Brain pericyte (primary cell): ENCODE results near the gene ORMDL3.
"Not testable (repeated sequence)": the region's sequence is repeated elsewhere in the genome, so short reads cannot be mapped to it uniquely, and the experiment has no call there.

ENCODE experiments used
- DNase-seq: peaks from one replicate; pipeline ENCODE4 v3.0.0-alpha.2; 2012; ENCODE audit warnings: low read depth, low spot score

The ORMDL3 gene

GRCh38 chr17:39949028-39949427 lies 21.6 kb upstream of the ORMDL3 start:
- no peak for DNase-seq

- not testable (repeated sequence) for DNase-seq
These were observed 21.1 kb upstream of the ORMDL3 start for GRCh38 chr17:39948489-39948828.

DNA sequence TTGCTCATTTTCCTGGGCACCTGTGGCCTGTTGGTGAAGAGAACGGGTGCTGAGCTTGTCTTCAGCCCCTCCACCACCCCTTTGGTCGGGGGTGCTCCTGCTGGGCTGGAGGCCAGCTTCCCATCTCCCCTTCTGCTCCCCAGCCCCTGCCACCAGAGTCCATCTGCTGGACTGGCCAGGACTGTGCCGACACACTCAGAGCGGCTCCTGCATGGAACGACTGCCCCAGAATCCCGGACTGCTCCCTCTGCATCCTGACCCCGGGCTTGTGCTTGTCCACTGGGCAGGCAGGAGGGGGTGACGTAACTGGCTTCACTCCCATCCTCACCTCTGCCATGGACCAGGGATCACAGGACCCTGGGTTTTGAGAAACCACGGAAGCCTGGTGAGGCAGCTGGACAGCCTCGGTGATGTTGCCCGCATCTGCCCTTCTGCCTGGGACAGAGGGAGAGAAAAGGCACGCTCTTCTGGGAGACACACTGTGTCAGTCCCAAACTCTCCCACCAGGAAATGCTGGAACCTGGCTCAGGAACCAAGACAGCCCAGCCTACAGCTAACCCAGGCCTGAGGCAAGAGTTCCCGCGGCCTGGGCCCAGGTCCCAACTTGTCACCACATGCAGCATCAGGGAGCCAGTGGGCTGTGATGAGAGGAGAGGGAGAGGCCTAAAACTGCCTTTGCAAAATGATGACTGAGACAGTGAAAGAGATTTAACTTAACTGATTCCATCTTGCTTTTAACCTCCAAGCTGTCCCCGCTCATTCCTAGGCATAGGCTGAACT lies 19.3 kb upstream of the ORMDL3 start:
- no peak for DNase-seq

DNA sequence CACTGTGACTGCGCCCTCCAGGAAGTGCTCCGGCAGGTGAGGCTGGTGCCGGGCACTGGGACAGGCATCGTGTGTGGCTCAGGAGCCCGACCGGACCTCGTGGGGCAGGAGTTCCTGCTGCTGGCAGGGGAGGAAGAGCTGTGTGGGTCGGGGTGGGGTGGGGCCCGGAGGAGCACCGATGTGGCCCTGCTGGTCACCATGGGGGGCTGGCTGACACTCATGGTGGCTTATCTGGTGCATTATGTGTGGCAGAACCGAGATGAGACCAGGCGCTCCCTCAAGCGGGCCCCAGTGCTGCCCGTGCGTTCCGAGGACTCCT lies 17.0 kb upstream of the ORMDL3 start:
- DNase-seq: no peak

DNA sequence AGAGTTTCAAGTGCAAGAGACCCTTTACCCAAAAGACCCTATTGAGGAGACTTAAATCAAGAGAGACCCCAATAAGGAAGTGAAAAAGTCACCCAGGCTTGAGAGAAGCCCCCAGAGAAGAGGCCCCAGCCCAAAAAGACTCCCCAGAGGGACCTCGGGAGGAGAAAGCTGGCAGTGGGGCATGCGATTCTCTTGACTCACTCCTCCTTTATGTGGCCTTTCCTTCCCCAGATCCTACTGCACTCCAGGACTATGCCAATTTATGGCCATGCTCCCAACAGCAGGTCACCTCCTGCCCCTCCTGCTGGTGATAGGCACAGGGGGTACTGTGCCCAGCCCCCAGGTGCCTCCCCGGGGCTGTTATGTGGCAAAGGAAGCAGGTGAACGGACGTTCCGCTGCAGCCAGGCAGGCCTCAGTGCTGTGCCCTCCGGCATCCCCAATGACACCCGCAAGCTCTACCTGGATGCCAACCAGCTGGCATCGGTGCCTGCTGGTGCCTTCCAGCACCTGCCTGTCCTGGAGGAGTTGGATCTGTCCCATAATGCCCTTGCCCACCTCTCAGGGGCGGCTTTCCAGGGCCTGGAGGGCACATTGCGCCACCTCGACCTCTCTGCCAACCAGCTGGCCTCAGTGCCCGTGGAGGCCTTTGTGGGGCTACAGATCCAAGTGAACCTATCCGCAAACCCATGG lies 16.4 kb upstream of the ORMDL3 start:
- DNase-seq: no peak

GRCh38 chr17:39939588-39940419 lies 12.4 kb upstream of the ORMDL3 start:
- no peak for DNase-seq

DNA sequence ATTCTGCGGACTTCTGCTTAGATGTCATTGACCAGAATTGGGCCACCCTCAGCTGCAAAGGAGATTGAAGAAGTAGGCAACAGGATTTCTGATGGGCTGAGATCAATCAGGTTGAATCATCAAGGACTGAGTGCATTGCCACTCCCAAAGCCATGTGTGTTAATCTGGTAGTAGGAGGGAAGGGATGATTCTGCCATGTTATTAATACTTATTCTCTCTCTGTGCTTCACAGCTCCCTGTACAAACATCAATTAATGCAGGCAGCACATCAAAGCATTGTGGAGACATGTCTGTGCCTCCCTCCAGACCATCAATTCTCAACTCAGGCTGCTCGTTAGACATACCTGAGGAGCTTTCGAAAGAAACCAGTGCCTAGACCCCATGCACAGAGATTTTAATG lies 11.7 kb upstream of the ORMDL3 start:
- no peak for DNase-seq

DNA sequence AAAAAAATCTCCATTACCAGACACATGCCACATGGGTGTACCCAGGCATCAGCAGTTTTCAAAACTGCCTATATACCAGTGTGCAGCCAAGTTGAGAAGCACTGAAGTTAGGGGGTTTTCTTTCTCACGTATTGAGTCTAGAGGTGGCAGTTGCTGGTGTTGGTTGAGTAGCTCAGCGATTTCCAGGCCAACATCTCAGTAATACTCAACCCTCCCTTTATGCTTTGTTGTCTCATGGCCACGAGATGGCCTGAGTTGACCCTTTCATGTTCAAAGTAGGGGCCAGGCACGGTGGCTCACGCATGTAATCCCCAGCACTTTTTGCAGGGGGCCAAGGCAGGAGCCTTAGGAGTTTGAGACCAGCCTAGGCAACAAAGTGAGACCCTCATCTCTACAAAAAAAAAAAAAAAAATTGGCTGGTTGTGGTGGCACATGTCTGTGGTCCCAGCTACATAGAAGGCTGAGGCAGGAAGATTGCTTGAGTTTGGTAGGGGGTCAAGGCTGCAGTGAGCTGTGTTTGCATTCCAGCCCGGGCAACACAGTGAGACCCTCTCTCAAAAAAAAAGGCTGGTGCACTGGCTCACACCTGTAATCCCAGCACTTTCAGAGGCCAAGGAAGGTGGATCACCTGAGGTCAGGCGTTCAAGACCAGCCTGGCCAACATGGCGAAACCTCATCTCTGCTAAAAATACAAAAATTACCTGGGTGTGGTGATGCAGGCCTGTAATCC lies 10.9 kb upstream of the ORMDL3 start:
- DNase-seq: no peak

DNA sequence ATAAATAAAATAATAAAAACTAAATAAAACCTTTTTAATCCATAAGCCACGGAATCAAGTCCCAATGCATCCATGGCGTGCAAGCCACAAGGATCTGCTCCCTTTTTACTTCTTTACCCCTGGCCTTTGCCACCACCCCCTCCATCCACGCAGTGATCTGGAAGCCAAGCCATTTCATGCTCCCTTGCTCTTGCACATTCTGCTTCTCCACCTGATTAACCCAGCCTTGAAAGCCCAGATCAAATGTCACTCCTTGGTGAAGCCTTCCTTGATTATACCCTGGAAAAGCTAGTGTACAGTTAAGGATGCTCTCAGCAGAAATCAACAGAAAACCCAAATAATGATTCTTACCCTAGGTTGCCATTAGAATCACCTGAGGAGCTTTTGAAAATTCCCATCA lies 10.0 kb upstream of the ORMDL3 start:
- no peak for DNase-seq

- DNase-seq: no peak
These were observed 8.5 kb upstream of the ORMDL3 start for GRCh38 chr17:39935909-39936308.

- no peak for DNase-seq
These were observed 6.9 kb upstream of the ORMDL3 start for GRCh38 chr17:39934324-39934723.

- no peak for DNase-seq
These were observed 6.5 kb upstream of the ORMDL3 start for GRCh38 chr17:39933912-39934311.

- no peak for DNase-seq
These were observed 2.4 kb upstream of the ORMDL3 start for GRCh38 chr17:39929646-39930407.

DNA sequence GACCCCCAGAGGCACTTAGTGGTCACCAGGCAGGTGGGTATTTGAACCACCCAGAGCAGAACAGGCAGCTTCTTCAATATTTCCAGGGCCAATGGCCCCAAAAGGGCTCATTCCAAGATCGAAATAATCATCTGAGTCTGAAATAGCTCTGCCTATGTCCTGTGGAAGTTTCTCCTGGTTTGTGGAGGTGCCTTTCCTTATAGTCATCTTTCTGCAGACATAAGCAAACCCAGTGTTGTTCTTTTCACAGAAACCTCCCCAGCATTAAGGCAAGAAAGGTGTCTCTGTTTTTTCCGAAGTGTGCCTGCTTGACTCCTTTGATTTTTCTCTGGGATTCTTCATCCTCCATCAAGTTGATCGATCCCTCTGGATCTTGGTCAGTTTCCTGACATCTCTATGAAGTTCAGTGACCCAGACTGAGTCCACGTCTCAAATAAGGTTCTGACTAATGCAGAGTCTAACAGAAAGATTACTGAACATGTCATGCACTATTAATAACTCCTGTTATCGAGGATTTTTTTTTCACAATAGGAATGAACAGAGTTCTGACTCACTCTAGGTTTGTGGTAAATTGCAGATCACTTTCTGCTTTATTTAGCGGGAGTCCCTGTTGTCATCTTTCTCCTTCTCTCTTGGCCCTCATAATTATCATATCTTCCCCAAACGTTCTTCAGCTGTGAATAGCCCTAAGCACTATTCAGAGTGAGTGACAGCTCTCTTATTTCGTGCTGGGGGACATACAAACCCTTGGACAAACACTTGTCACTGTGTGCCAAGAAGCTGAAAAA lies 1.7 kb upstream of the ORMDL3 start:
- DNase-seq: no peak

- DNase-seq: no peak
These were observed 792 bp upstream of the ORMDL3 start for GRCh38 chr17:39927929-39928857.

- DNase-seq: no peak
These were observed 757 bp downstream of the ORMDL3 start for GRCh38 chr17:39926588-39927100.

DNA sequence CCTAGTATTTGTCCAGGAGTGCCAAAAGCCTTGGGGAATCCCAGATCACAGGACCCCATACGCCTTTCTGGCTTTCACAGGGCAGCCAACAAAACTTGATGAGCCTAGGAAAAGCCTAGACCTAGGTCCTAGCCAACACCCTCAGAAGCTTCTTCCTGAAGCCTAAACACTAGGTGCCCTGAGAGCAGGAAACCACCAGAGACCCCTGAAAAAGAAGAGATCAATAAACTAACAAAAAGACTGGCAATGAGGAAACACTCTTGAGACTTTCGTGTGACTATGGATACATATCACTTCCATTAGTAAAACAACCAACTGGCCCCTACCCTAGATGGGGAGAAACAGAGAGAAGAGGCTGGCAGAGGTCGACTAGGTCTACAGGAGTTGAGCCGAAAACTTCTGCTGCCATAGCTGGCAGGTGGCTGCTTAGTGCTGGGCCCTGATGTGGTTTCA lies 1.2 kb downstream of the ORMDL3 start:
- no peak for DNase-seq

DNA sequence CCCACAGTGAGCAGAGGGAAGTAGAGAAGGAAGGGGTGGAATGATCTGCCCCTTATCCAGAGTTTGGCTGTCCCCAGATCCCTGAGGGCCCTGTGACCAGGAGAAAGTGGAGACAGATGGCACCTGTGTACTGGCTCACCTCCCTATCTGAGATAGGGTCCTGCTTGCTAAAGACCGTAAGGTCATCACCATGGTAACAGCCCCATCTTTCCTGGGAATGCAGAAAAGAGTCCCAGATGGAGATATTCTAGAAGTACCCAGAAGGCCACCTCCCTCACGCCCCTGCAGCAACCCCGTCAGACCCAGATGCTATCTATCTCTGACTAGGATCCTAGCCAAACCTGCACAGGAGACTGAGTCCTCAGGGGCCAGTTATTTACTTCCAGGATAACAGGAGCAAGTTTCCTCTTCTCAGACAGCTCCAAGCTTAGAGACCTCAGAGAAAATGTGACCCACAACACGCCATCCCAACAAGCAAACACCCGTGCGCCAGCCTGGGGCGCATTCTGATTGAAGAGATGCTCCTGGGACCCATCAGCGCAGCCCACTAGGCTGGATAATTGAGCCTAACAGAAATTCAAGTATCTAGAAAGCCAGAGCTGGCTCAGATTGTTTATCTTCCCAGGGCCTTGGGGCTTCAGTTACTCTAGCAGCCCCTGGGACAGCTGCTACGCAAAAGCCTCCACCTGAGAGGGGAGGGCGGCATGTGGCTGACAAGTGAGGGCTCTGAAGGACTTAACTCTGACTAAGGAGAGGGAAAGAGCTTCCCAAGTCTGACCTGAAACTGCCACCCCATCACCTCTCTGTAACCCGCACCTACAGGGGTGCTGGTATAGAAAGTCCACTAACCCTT lies 1.9 kb downstream of the ORMDL3 start:
- no peak for DNase-seq
